HCT116 (cell line): Measurements from ENCODE around the gene ALAS2.

ENCODE experiments used
- CTCF ChIP-seq, 3 experiments: fragments of 200-600 bp in 1 of 3; sonication (generic) in 1 of 3; IDR thresholded peaks in 2 of 3; conservative IDR thresholded peaks in 1 of 3; 2 replicates each; pipeline ENCODE4 v1.5.1; 2012 to 2017; ENCODE audit warnings: low read depth in 2 of 3, low read length in 2 of 3, antibody characterized with exemption in 1 of 3, borderline replicate concordance in 1 of 3, control low read depth in 1 of 3, mild to moderate bottlenecking in 1 of 3, mixed read lengths in 1 of 3, mixed run types in 1 of 3, moderate library complexity in 1 of 3; ENCODE audit not compliant: insufficient read depth in 1 of 3
- JUND ChIP-seq: IDR thresholded peaks from 2 replicates; pipeline ENCODE4 v1.6.1; 2012
- MAX ChIP-seq: IDR thresholded peaks from 2 replicates; pipeline ENCODE4 v1.6.1; 2012
- POLR2AphosphoS5 ChIP-seq: IDR thresholded peaks from 2 replicates; pipeline ENCODE4 v1.6.1; 2011; ENCODE audit warnings: mild to moderate bottlenecking, low read depth, low read length, moderate library complexity
- ZFX ChIP-seq: fragments of 450-650 bp; IDR thresholded peaks from 2 replicates; pipeline ENCODE4 v1.6.1; 2017

GRCh38 chrX:55056820-55057674 lies 26.3 kb upstream of the ALAS2 start:
- TF ChIP-seq POLR2AphosphoS5 (no peak), MAX (no peak), JUND (no peak), CTCF (IDR thresholded peaks at IDR 0.05 in 2 of 3, conservative IDR thresholded peaks at IDR 0.05 in 1 of 3; ENCODE audit: borderline replicate concordance in 1 of 3, insufficient read depth in 1 of 3, low read depth in 2 of 3, low read length in 2 of 3) (no peak), ZFX (no peak)
